ENCODE results near the gene TMEM98.

DNA sequence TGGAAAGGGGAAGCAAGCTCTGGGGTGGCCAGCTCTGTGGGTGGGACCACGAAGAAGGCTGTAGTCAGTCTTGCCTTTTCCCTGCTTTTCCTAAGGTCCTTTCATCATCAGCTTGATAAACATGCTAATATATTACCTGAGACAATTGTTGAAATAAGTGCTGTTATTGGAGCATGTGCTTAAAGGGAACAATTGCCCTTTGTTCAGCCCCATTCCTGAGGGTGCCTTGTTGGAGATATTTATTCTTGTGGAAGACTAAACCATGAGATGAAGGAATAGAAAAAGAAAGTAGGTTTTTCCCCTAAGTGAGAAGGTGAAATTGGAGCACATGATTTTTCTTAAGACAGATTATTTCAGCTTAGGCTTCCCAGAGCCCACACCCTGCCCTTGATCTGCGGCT lies 7.8 kb downstream of the TMEM98 start:
- no peak for TF ChIP-seq POLR2AphosphoS5 (IDR thresholded peaks at IDR 0.05)
- TF ChIP-seq, protein P1, sequence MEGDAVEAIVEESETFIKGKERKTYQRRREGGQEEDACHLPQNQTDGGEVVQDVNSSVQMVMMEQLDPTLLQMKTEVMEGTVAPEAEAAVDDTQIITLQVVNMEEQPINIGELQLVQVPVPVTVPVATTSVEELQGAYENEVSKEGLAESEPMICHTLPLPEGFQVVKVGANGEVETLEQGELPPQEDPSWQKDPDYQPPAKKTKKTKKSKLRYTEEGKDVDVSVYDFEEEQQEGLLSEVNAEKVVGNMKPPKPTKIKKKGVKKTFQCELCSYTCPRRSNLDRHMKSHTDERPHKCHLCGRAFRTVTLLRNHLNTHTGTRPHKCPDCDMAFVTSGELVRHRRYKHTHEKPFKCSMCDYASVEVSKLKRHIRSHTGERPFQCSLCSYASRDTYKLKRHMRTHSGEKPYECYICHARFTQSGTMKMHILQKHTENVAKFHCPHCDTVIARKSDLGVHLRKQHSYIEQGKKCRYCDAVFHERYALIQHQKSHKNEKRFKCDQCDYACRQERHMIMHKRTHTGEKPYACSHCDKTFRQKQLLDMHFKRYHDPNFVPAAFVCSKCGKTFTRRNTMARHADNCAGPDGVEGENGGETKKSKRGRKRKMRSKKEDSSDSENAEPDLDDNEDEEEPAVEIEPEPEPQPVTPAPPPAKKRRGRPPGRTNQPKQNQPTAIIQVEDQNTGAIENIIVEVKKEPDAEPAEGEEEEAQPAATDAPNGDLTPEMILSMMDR (IDR thresholded peaks at IDR 0.05), result no peak
- TF ChIP-seq EP300 (IDR thresholded peaks at IDR 0.05), result no peak
- TF ChIP-seq POLR2A (IDR thresholded peaks at IDR 0.05), result no peak
